ENCODE data around the gene DNAH14. TPM values are rescaled to one million over a fixed set of nuclear protein-coding genes. Genes with fewer than 3 reads are reported as not detected.

Gene DNAH14
- total and polyA plus RNA-seq, 2 of the 8 experiments (the other 6 are each of a cell fraction or from before 2014, with no cell fraction given) = 8.4 to 40.7 TPM

DNA sequence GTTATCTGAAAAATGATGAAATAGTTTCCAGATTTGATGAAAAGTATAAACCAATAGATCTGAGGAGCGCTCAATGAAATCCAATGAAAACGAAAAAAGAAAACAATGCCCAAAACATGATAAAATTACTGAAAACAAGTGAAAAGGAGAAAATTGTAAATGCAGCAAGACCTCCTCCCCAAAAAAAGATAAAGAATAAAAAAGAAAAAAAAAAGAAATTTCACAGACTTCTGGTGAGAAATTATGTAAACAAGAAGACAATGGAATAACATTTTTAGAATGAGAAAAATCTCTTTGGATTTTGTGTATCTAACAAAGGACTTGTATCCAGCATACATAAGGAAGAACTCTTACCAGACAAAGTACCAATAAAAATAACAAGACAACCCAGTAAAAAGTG, 134.2 kb downstream of the DNAH14 start (continued):
- TF ChIP-seq, protein P1, sequence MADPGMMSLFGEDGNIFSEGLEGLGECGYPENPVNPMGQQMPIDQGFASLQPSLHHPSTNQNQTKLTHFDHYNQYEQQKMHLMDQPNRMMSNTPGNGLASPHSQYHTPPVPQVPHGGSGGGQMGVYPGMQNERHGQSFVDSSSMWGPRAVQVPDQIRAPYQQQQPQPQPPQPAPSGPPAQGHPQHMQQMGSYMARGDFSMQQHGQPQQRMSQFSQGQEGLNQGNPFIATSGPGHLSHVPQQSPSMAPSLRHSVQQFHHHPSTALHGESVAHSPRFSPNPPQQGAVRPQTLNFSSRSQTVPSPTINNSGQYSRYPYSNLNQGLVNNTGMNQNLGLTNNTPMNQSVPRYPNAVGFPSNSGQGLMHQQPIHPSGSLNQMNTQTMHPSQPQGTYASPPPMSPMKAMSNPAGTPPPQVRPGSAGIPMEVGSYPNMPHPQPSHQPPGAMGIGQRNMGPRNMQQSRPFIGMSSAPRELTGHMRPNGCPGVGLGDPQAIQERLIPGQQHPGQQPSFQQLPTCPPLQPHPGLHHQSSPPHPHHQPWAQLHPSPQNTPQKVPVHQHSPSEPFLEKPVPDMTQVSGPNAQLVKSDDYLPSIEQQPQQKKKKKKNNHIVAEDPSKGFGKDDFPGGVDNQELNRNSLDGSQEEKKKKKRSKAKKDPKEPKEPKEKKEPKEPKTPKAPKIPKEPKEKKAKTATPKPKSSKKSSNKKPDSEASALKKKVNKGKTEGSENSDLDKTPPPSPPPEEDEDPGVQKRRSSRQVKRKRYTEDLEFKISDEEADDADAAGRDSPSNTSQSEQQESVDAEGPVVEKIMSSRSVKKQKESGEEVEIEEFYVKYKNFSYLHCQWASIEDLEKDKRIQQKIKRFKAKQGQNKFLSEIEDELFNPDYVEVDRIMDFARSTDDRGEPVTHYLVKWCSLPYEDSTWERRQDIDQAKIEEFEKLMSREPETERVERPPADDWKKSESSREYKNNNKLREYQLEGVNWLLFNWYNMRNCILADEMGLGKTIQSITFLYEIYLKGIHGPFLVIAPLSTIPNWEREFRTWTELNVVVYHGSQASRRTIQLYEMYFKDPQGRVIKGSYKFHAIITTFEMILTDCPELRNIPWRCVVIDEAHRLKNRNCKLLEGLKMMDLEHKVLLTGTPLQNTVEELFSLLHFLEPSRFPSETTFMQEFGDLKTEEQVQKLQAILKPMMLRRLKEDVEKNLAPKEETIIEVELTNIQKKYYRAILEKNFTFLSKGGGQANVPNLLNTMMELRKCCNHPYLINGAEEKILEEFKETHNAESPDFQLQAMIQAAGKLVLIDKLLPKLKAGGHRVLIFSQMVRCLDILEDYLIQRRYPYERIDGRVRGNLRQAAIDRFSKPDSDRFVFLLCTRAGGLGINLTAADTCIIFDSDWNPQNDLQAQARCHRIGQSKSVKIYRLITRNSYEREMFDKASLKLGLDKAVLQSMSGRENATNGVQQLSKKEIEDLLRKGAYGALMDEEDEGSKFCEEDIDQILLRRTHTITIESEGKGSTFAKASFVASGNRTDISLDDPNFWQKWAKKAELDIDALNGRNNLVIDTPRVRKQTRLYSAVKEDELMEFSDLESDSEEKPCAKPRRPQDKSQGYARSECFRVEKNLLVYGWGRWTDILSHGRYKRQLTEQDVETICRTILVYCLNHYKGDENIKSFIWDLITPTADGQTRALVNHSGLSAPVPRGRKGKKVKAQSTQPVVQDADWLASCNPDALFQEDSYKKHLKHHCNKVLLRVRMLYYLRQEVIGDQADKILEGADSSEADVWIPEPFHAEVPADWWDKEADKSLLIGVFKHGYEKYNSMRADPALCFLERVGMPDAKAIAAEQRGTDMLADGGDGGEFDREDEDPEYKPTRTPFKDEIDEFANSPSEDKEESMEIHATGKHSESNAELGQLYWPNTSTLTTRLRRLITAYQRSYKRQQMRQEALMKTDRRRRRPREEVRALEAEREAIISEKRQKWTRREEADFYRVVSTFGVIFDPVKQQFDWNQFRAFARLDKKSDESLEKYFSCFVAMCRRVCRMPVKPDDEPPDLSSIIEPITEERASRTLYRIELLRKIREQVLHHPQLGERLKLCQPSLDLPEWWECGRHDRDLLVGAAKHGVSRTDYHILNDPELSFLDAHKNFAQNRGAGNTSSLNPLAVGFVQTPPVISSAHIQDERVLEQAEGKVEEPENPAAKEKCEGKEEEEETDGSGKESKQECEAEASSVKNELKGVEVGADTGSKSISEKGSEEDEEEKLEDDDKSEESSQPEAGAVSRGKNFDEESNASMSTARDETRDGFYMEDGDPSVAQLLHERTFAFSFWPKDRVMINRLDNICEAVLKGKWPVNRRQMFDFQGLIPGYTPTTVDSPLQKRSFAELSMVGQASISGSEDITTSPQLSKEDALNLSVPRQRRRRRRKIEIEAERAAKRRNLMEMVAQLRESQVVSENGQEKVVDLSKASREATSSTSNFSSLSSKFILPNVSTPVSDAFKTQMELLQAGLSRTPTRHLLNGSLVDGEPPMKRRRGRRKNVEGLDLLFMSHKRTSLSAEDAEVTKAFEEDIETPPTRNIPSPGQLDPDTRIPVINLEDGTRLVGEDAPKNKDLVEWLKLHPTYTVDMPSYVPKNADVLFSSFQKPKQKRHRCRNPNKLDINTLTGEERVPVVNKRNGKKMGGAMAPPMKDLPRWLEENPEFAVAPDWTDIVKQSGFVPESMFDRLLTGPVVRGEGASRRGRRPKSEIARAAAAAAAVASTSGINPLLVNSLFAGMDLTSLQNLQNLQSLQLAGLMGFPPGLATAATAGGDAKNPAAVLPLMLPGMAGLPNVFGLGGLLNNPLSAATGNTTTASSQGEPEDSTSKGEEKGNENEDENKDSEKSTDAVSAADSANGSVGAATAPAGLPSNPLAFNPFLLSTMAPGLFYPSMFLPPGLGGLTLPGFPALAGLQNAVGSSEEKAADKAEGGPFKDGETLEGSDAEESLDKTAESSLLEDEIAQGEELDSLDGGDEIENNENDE (IDR thresholded peaks at IDR 0.05; ENCODE audit: insufficient replicate concordance, low read length) = no peak
- TF ChIP-seq POLR2AphosphoS5 (IDR thresholded peaks at IDR 0.05; ENCODE audit: low read depth, low read length) (no peak), RXRA (IDR thresholded peaks at IDR 0.05; ENCODE audit: insufficient read depth, low read depth, low read length) (no peak), EGR1 (IDR thresholded peaks at IDR 0.05; ENCODE audit: borderline replicate concordance, low read depth, low read length) (no peak), CHD1 (IDR thresholded peaks at IDR 0.05; ENCODE audit: low read depth, low read length) (no peak), BCL11A (IDR thresholded peaks at IDR 0.05; ENCODE audit: low read depth in 2 of 2, low read length in 2 of 2) (no peak), KDM4A (IDR thresholded peaks at IDR 0.05; ENCODE audit: low read depth, low read length, severe bottlenecking) (no peak), POLR2A (IDR thresholded peaks at IDR 0.05; ENCODE audit: control extremely low read depth in 1 of 2, low read depth in 2 of 2, low read length in 2 of 2) (no peak), HDAC6 (IDR thresholded peaks at IDR 0.05; ENCODE audit: low read depth, low read length) (no peak)
- TF ChIP-seq, protein P2, sequence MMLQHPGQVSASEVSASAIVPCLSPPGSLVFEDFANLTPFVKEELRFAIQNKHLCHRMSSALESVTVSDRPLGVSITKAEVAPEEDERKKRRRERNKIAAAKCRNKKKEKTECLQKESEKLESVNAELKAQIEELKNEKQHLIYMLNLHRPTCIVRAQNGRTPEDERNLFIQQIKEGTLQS (IDR thresholded peaks at IDR 0.05; ENCODE audit: insufficient read depth, low read depth, low read length) = no peak
- TF ChIP-seq, protein P3, sequence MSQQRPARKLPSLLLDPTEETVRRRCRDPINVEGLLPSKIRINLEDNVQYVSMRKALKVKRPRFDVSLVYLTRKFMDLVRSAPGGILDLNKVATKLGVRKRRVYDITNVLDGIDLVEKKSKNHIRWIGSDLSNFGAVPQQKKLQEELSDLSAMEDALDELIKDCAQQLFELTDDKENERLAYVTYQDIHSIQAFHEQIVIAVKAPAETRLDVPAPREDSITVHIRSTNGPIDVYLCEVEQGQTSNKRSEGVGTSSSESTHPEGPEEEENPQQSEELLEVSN (IDR thresholded peaks at IDR 0.05) = no peak

Measured in H1 (cell line).